Stimulated activated CD4-positive, alpha-beta T cell treated with anti-CD3 and anti-CD28 coated beads, Interleukin-2, amount 100 ng/mL, for 24 hours (primary cell): ENCODE results near the gene PRDM15.

ENCODE experiments used
- DNase-seq, 2 donors: peaks; one replicate each; pipeline ENCODE4 v3.0.0-alpha.2; 2020

Gene PRDM15

GRCh38 chr21:41761211-41761933 is 117.8 kb downstream of the PRDM15 start:
- no peak for DNase-seq

- no peak for DNase-seq
These were observed 118.7 kb downstream of the PRDM15 start for GRCh38 chr21:41760411-41760810.

GRCh38 chr21:41759926-41760325 is 119.2 kb downstream of the PRDM15 start:
- DNase-seq, result no peak

GRCh38 chr21:41759214-41759840 is 119.8 kb downstream of the PRDM15 start:
- no peak for DNase-seq

GRCh38 chr21:41758550-41758949 is 120.6 kb downstream of the PRDM15 start:
- no peak for DNase-seq

GRCh38 chr21:41755934-41756773 is 123.0 kb downstream of the PRDM15 start:
- no peak for DNase-seq

GRCh38 chr21:41755258-41755933 is 123.7 kb downstream of the PRDM15 start:
- no peak for DNase-seq

- no peak for DNase-seq
These were observed 124.7 kb downstream of the PRDM15 start for GRCh38 chr21:41754479-41754891.

GRCh38 chr21:41753006-41753898 is 125.9 kb downstream of the PRDM15 start:
- no peak for DNase-seq

- DNase-seq, result no peak
These were observed 126.9 kb downstream of the PRDM15 start for GRCh38 chr21:41752231-41752681.

GRCh38 chr21:41751611-41752011 is 127.5 kb downstream of the PRDM15 start:
- DNase-seq, result no peak

- no peak for DNase-seq
These were observed 128.5 kb downstream of the PRDM15 start for GRCh38 chr21:41750532-41751151.

- no peak for DNase-seq
These were observed 129.1 kb downstream of the PRDM15 start for GRCh38 chr21:41750051-41750450.

- no peak for DNase-seq
These were observed 129.9 kb downstream of the PRDM15 start for GRCh38 chr21:41749286-41749685.
